22Rv1 (cell line): ENCODE results near the gene GPAT2.

ENCODE experiments used
- CTCF ChIP-seq: fragments of 450-650 bp; IDR thresholded peaks from 2 replicates; pipeline ENCODE4 v1.5.1; 2017; ENCODE audit warnings: mild to moderate bottlenecking
- ZFX ChIP-seq: fragments of 450-650 bp; IDR thresholded peaks from 2 replicates; pipeline ENCODE4 v1.6.1; 2017; ENCODE audit warnings: antibody characterized with exemption, borderline replicate concordance

DNA sequence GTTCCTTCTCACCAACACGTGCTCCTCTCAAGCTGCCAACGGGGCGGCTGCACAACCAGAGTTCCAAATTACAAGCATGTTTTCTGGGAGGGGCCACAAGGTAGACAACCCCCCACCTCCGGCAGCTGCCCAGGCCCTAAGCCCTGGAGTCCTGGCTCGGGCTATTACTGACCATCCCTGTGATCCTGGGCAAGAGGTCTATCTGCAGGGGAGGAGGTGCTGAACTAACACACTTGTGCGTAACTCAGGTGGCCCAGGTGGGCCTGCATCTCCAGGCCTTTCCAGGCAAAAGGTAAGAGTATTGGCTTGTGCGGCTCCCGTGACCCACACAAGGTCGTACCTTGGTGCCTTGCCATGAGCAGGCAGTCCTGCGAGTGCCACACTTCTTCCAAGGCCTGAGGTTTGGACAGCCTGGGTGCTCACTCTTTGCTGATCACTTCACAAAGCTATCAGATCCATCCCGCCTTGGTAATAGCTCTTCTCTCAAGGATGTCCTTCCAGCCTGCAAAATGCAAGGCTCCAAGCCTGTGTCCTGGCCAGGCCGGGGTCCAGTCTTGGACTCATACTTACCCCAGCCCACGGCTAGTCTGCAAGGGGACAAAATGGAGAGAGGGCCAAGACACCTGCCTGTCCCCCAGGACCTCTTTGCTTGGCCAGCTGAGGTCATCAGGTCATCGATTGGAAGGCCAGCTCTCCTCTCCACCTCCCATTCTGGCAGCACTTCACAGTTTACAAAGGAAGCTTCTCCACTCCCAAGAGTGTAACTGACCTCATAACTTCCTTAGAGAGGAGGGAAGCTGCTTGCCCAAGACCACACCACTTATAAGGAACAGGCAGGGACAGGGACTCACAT, 47.7 kb upstream of the GPAT2 start:
- TF ChIP-seq CTCF: no peak
- TF ChIP-seq ZFX: no peak
